Activated CD4-positive, alpha-beta T cell treated with anti-CD3 and anti-CD28 coated beads for 4 hours (primary cell): ENCODE data around the gene PIK3C2G.

ENCODE experiments used
- DNase-seq, 2 donors: peaks; one replicate each; pipeline ENCODE4 v3.0.0-alpha.2; 2020

PIK3C2G gene

GRCh38 chr12:18421867-18422266 lies 160.5 kb downstream of the PIK3C2G start:
- DNase-seq = no peak

GRCh38 chr12:18422871-18423270 lies 161.6 kb downstream of the PIK3C2G start:
- no peak for DNase-seq

GRCh38 chr12:18424857-18425256 lies 163.5 kb downstream of the PIK3C2G start:
- no peak for DNase-seq

GRCh38 chr12:18427520-18427919 lies 166.2 kb downstream of the PIK3C2G start:
- DNase-seq = no peak

GRCh38 chr12:18428416-18428815 lies 167.1 kb downstream of the PIK3C2G start:
- no peak for DNase-seq

GRCh38 chr12:18429366-18429765 lies 168.0 kb downstream of the PIK3C2G start:
- no peak for DNase-seq

- no peak for DNase-seq
Observed at GRCh38 chr12:18430425-18431048, 169.2 kb downstream of the PIK3C2G start.

- DNase-seq = no peak
Observed at GRCh38 chr12:18431771-18432170, 170.5 kb downstream of the PIK3C2G start.

- no peak for DNase-seq
Observed at GRCh38 chr12:18432206-18432605, 170.9 kb downstream of the PIK3C2G start.

- no peak for DNase-seq
Observed at GRCh38 chr12:18436170-18436569, 174.9 kb downstream of the PIK3C2G start.

GRCh38 chr12:18439541-18439940 lies 178.2 kb downstream of the PIK3C2G start:
- no peak for DNase-seq

GRCh38 chr12:18443768-18444437 lies 182.6 kb downstream of the PIK3C2G start:
- DNase-seq = no peak

GRCh38 chr12:18446061-18446644 lies 184.8 kb downstream of the PIK3C2G start:
- DNase-seq = no peak

- DNase-seq = no peak
Observed at GRCh38 chr12:18454330-18454729, 193.0 kb downstream of the PIK3C2G start.

GRCh38 chr12:18456344-18456743 lies 195.0 kb downstream of the PIK3C2G start:
- DNase-seq = no peak

GRCh38 chr12:18457362-18457761 lies 196.0 kb downstream of the PIK3C2G start:
- DNase-seq = no peak

GRCh38 chr12:18461758-18462157 lies 200.4 kb downstream of the PIK3C2G start:
- DNase-seq = no peak

- no peak for DNase-seq
Observed at GRCh38 chr12:18462442-18462841, 201.1 kb downstream of the PIK3C2G start.

- no peak for DNase-seq
Observed at GRCh38 chr12:18467620-18468245, 206.4 kb downstream of the PIK3C2G start.

- no peak for DNase-seq
Observed at GRCh38 chr12:18468246-18469075, 207.1 kb downstream of the PIK3C2G start.

GRCh38 chr12:18470251-18470650 lies 208.9 kb downstream of the PIK3C2G start:
- no peak for DNase-seq

GRCh38 chr12:18472304-18472703 lies 211.0 kb downstream of the PIK3C2G start:
- no peak for DNase-seq

GRCh38 chr12:18472806-18473205 lies 211.5 kb downstream of the PIK3C2G start:
- DNase-seq = no peak
